Adipose tissue (tissue), 3 donors: Measurements from ENCODE around the gene ATG101. TPM values are rescaled to one million over a fixed set of nuclear protein-coding genes. Genes with fewer than 3 reads are reported as not detected.

Experiments used
- H3K27ac ChIP-seq: one replicate; pipeline ENCODE4 v1.5.1; 2013; ENCODE audit warnings: low read depth, low read length
- WGBS, 3 donors: extraction: QIAGEN DNeasy Blood & Tissue Kit; methylation state at CpG; one replicate each; pipeline ENCODE4 v1.1.7; 2013; 5-methylcytosine and 5-hydroxymethylcytosine counted together
- polyA plus RNA-seq, 3 donors: library from polyadenylated mRNA; stranded (reverse); fragments of 200-250 nt; gene quantifications; one replicate each; pipeline ENCODE4 v1.2.3, GENCODE V29; 2013
- donor health status: healthy with polysubstance abuse.
- donor health status: Bipolar disorder and iron deficiency.
- donor health status: healthy.

The ATG101 gene
- polyA plus RNA-seq, 3 donors = 34.1 to 68.7 (median 58.5) TPM

DNA sequence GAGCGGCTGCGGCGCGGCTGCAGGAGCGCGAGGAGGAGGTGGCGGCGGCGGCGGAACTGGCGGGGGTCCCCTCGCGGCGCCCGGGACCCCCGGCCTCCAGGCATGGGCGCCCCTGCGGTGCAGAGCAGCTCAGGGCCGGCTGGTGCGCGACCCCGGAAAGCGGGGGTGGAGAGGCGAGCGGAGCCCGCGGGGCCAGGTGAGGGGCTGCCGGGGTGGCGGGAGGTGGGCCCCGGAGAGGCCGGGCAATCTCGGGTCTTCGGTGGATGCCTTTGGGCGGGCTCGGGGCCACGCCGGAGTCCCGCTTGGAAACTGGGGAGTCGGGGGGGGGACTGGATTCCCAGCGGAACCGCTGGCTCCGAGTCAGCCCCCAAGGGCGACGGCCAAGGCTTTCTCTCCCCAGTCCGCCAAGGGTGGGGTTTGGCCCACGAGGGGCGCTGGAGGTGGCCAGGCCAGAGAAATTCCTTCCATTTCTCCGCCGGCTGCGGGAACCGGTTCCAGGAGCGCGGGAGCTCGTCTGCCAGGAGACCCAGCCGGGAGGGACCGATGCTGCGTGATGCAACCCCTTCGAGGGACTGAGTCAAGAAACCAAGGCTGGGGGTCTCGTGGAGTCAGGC is 32.4 kb upstream of the ATG101 start:
- WGBS, 3 donors = 1 to 2% (median 1%) methylated on average over 49 to 59 of the region's 59 CpGs
- H3K27ac ChIP-seq = no peak overlapping the region

DNA sequence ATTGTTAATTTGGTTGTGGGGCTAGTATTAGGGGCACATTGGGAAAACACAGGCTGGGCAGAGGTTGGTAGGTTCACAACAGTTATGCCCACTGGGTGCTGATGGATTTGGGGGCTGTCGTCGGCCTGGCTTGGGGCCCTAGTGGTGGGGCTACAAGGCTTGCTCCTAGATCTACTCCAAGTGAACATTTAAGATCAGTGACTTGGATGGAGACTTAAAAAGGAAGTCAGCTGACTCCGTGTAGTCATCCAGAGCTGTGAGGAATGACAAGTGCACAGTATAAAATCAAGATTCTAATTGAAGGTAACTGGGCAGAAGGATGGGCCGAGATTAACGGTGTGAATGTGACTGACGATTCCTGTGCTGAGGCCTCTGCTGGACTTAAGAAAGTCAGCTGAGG is 31.3 kb upstream of the ATG101 start:
- 70 to 73% (median 72%) methylated on average over 6 of the region's 6 CpGs for WGBS, 3 donors
- no peak overlapping the region for H3K27ac ChIP-seq

DNA sequence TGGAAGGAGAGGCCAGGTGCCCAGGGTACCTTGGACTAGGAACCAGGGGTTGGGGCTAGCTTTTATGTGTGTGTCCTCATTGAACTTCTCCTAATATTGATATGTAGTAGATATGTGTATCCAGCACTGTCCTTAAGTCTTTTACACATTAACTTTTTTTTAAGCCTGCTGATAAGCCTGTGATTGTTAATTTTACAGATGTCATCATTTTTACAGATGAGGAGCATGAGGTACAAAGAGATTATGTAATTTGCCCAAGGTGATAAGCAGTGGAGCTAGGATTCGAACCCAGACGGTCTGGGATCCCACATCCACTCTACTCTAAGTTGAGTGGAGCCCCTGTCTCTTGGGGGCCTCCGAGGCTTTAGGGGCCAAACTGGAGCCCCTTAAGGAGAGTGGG is 28.7 kb upstream of the ATG101 start:
- 75 to 85% (median 81%) methylated on average over 3 of the region's 3 CpGs for WGBS, 3 donors
- no peak overlapping the region for H3K27ac ChIP-seq

DNA sequence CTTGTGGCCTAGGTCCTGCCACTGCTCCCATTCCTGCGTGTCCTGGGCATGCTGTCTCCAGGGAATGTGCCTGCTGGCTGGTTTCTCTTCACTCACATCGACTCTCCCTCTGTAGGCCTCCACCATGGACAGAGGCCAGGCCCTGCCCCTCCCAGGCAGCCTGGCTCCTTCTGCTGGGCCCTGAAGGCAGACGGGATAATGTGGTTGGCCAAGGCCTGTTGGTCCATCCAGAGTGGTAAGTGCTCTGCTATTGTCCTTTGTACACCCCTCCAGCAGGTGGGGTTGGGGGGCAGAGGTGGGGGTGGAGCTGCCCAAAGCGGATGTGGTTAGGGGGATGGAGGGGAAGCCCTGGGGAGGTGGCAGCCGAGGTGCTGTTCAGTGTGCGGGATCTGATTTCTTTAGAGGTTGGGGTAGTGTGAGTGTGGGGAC is 28.1 kb upstream of the ATG101 start:
- H3K27ac ChIP-seq = no peak overlapping the region
- WGBS, 3 donors = 52 to 53% (median 52%) methylated on average over 6 of the region's 6 CpGs

DNA sequence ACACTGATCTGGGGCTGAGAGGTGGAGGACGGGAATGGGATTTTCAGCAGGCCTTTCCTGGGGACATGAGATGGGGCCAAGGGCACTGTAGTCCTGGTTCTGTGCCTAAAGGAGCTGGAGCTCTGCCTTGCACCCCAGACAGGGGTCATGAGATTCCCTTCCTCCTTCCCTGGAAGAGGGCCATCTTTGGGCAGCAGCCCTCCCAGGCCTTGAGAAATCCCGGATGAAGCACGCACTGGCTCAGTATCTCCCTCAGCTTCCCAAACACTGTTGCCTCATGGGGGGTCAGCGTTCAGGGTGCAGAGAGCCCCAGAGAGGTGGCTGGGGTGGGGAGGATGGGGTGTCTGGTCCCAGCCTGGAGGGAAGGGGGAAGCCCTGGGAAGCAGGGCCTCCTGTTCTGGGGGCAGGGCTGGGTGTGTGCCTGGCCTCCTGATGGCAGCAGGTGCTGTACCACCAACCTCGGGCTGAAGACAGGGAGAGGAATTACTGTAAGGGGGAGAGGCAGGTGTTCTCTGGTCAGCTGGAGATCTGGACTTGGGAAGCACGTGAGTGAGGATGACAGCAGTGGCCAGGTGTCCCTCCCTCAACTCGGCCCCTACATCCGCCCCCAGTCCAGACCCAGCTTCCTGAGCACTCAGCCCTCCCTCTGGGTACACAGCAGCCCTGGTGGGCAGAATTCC is 26.9 kb upstream of the ATG101 start:
- no peak overlapping the region for H3K27ac ChIP-seq
- 71 to 83% (median 72%) methylated on average over 8 of the region's 8 CpGs for WGBS, 3 donors

DNA sequence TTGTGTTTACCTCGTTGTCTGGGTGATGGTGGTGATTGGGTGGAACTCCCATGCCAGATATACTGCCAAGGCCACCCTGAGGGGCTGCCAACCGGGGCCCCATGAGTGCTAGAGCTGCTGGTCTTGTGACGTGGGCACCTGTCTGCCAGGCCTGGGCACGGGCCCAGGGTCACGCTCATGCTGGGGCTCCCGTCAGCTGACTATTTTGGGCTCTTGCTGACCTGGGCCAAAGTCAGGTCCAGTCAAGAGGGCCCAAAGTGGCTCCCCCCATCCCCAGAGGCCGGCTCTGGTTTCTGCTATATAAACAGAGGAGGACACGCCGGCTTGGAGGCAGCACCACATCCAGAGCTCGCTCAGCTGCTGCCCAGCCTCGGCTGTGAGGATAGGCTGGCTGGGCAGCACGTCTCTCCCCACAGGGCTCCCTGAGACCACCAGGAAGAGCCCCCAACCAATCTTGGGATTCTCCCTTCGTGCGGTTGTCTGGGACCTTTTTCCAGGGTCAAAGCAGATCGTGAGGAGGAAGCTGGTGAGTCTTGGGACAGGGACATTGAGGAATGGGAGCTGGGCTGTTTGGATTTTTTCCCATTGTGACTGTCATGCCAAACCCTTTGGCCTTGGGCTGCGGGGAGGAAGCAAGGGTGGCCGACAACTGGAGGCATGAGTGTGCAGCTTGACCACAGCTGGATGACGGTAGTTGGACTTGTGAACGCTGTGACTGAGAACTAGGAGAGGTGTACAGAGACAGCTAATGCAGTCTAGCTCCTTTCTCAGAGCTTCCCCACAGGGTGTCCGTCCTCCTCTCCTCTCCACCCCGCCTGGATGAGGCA is 26.2 kb upstream of the ATG101 start:
- 45 to 72% (median 60%) methylated on average over 21 of the region's 21 CpGs for WGBS, 3 donors

DNA sequence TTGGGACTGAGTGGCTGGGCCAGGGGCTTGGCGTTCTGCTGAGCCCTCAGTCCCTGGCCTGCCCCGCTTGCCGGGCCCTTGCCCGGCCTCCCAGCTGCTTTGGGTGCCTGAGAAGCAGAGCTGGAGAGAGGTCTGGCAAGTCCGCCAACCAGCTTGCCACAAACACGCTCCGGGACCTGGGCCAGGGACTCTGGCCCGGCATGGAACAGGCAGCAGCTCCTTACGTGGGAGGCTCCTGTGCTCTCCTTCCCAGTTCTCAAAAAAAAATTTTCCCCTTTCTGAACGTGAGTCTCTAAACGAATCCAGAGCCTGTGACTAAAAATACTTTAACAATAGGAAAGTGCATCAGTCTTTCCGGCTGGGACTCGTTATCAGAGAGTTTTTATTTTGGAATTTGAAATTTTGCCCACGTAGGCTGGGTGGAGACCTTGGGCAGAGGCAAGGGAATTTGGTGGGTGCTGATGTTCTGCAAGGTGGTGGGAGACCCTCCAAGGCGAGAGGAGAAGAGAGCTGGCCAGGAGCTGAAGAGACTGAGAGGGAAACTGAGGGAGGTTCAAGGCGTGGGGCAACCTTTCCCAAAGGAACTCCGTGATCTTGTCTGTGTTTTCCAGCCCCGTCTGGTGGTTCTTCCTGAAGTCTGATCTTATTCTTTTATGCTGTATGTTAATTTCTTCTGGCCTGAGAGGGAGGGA is 25.3 kb upstream of the ATG101 start:
- WGBS, 3 donors = 38 to 52% (median 51%) methylated on average over 18 of the region's 18 CpGs
- no peak overlapping the region for H3K27ac ChIP-seq

More for the DNA sequence above, 26.2 kb upstream of the ATG101 start:
- H3K27ac ChIP-seq = no peak overlapping the region

DNA sequence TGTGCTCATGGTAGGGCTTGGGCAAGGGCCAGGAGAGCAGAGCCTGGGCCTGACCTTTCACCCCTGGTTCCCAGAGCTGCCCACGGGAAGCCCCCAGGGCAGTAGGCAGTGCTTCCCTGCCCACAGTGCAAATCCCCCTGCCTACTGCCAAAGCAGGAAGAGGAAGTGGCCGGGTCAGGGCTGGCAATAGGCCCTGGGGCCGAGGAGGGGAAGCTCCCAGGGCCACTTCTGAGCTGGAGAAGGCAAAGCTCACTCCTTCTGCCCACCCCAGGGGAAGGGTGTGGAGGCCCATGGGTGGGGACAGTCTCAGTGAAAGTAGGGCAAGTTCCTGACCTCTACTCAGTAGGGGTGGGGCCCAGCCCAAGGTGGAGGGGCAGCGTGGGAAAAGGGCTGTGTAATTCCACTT is 24.0 kb upstream of the ATG101 start:
- H3K27ac ChIP-seq = no peak overlapping the region
- WGBS, 3 donors = 22 to 41% (median 23%) methylated on average over 4 of the region's 4 CpGs

DNA sequence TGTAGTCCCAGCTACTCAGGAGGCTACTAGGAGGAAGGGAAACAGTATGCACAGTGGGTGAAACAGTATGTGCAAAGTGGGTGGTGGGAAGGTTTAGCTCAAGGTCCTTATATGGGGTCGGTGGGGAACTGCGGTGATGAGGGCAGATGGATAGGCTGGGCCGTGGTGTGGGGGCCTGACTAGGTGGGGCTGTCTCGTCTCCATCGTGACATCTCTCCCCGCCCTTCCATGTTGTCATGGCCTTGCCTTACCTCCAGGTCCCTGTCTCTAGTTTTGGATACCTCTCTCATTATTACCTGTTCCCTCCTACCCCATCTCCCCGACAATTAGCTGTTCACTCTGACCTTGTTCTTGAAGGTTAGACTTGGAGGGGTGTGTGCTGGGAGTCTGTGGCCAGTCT is 22.9 kb upstream of the ATG101 start:
- 79 to 97% (median 93%) methylated on average over 7 of the region's 7 CpGs for WGBS, 3 donors
- H3K27ac ChIP-seq = no peak overlapping the region

DNA sequence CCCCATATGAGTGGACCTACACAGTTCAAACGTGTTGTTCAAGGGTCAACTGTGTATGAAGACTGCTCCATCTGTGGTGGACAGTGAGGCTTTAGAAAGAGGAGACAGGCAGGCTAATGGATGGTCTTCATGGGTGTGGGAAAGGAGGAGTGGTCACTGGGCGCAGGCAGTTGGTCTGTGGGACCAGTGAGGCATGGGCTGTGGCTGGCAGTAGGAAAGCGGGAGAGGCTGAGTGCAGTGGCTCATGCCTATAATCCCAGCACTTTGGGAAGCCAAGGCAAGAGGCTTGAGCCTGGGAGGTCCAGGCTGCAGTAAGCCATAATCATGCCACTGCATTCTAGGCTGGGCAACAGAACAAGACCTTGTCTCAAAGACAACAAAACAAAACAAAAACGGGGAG is 20.5 kb upstream of the ATG101 start:
- 80% methylated on average over 4 of the region's 4 CpGs for WGBS, 3 donors
- no peak overlapping the region for H3K27ac ChIP-seq

DNA sequence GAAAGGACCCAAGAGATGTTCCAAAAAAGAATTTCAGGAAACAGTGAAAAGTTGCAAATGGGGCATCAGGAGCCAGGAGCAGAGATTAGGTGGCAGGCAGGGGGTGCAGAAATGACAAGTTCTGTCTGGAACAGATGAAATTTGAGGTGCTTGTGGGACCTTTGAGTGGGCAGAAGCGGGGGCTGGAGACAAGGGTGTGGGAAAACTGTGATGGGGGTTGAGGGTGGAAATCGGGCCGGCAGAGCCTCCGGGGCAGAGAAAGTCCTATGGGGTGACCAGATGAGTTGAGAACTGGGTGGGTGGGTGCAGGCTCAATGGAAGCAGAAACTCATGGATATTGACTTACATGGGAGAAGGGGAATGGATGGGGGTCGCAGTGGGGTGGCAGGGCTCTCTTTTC is 20.1 kb upstream of the ATG101 start:
- H3K27ac ChIP-seq = no peak overlapping the region
- WGBS, 3 donors = 82 to 91% (median 85%) methylated on average over 5 of the region's 5 CpGs

DNA sequence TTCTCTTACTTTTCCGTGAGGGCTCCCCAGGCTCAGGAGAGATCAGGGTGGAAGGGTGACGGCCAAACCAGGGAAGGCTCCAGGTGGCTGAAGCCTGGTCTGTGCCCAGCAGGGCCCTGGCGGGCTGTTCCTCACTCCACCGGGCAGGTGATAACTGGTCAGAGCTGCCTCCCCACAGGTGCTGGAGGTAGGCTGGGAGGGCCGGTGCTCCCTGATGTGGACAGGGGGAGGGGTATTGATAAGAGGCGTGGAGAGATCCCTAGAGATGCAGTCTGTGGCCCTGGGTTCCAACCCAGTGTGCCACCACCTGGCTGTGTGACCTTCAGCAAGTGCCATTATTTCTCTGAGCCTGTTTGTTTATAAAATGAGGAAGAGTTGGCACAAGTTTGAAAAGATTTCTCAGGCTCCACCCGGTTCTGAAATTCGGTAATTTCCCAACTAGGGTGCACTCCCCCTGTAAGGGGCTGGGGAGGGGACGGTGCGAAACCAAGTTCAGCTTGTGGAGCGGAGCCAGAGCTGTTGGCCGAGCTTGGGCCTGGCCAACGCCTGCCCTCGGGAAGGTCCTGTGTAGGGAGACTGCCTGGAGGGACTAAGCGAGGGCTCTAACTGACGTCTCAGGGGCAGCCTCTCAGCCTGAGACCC is 19.5 kb upstream of the ATG101 start:
- no peak overlapping the region for H3K27ac ChIP-seq
- WGBS, 3 donors = 13 to 29% (median 29%) methylated on average over 16 of the region's 16 CpGs

DNA sequence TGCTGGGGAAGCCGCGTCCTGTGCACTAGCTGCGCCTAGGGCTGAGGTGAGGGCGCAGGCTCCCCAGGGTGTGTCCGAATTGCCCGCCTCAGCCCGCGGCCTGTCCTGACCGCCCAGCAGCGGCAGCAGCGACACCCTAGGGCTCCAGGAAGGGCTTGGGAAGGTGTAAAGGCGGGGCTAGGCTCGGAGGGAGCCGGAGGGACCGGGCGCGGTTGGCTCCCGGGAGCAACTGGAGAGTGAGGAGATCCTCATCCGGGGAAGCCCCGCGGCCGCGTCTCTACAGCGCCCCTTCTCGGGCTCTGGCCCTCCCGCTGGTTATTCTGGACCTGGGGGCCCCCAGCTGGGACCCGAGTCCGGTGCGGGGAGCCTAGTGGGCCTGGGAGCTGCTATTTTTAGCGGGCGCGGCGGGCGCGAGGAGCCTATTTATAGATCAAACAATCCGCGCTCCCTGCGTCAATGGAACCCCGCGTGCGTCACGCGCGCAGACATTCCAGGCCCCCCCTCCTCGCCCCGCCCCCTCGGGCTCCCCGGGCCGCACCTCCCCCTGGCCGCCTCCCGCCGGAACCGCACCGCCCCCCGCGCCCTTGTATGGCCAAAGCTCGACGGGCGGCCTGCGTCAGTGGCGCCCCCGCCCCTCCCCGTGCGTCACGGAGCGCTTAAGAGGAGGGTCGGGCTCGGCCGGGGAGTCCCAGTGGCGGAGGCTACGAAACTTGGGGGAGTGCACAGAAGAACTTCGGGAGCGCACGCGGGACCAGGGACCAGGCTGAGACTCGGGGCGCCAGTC is 18.8 kb upstream of the ATG101 start, which contains the start of gene NR4A1:
Gene NR4A1, plus strand, starts transcription at position 685 of the 784 bp plus-strand sequence. CDS start 2,887 bp downstream, outside the sequence.
- H3K27ac ChIP-seq = peak within 1 kb of the TSS; percentile 80
- WGBS, 3 donors = 0 to 1% (median 1%) methylated on average over 69 to 77 of the region's 77 CpGs

DNA sequence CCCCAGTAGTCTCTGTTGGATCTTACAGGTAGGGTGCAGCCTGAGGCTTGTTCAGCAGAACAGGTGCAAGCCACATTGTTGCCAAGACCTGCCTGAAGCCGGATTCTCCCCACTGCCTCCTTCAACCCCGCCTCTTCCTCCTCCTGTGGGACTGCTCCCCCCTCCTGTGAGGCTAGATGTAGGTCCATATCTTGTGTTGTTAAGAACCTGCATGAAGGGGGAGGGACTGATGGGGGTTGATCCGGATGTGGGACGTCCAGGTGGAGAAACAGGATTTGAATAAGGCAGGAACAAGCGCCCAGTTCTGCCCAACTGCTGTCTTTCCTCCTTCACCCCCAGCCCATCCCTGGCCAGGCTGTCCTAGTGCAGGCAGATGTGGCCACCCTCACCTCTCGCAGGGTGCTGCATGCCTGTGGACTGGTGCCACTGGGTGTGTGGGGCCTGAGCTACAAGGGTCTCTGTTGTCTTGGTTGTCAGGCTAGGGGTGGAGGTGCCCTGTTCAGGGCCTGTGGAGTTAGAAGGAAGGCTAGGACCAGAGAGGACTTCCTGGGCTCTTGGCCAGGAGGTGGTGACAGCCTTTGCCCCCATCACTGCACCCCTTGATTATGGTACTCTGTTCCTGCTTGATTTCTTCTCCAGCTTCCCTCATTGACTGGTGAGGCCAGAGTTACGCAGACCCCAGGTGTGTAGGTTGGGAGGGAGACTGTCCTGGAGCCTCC is 17.2 kb upstream of the ATG101 start:
- H3K27ac ChIP-seq = no peak overlapping the region
- WGBS, 3 donors = 36 to 73% (median 65%) methylated on average over 7 of the region's 7 CpGs

DNA sequence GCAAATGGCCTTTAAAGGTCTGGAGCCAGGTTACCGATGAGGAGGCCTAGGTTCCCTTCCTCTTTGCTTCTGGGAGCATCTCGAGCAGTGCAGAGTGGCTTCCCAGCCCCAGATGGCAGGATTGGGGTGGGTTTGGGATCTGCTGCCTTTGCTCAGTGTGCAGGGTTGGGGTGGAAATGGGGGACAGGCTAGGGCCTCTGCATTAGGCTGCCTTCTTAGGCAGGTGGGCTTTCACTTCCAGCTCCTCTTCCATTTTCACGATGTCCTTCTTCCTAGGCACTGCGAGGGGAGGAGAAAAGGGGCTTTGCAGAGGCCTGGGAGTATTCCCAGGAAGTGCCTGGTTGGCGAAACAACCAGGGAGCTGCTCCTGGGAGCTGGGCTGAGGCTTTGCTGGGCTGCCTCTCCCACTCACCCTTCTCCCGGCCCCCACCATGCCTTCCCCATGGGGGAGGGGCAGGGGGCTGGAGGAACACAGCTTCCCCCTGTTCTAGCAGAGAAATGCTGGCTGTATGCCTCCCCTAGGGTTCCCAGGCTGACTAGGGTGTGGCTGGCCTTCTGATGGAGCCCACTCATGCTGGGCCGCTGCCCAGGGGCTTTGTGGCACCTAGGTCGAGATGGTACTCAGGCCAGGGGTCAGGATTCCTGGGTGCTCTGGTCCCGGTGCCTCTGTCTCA is 16.1 kb upstream of the ATG101 start:
- WGBS, 3 donors = 74 to 83% (median 80%) methylated on average over 9 of the region's 9 CpGs
- no peak overlapping the region for H3K27ac ChIP-seq

DNA sequence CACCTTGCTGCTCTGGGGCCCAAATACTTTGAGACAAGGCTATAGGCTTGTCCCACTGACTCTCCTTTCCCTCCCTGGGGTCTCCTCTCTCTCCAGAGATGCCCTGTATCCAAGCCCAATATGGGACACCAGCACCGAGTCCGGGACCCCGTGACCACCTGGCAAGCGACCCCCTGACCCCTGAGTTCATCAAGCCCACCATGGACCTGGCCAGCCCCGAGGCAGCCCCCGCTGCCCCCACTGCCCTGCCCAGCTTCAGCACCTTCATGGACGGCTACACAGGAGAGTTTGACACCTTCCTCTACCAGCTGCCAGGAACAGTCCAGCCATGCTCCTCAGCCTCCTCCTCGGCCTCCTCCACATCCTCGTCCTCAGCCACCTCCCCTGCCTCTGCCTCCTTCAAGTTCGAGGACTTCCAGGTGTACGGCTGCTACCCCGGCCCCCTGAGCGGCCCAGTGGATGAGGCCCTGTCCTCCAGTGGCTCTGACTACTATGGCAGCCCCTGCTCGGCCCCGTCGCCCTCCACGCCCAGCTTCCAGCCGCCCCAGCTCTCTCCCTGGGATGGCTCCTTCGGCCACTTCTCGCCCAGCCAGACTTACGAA is 15.4 kb upstream of the ATG101 start:
- H3K27ac ChIP-seq = no peak overlapping the region
- 89 to 91% (median 90%) methylated on average over 21 of the region's 21 CpGs for WGBS, 3 donors
